ENCODE data around the gene GJA4.

GJA4 gene

DNA sequence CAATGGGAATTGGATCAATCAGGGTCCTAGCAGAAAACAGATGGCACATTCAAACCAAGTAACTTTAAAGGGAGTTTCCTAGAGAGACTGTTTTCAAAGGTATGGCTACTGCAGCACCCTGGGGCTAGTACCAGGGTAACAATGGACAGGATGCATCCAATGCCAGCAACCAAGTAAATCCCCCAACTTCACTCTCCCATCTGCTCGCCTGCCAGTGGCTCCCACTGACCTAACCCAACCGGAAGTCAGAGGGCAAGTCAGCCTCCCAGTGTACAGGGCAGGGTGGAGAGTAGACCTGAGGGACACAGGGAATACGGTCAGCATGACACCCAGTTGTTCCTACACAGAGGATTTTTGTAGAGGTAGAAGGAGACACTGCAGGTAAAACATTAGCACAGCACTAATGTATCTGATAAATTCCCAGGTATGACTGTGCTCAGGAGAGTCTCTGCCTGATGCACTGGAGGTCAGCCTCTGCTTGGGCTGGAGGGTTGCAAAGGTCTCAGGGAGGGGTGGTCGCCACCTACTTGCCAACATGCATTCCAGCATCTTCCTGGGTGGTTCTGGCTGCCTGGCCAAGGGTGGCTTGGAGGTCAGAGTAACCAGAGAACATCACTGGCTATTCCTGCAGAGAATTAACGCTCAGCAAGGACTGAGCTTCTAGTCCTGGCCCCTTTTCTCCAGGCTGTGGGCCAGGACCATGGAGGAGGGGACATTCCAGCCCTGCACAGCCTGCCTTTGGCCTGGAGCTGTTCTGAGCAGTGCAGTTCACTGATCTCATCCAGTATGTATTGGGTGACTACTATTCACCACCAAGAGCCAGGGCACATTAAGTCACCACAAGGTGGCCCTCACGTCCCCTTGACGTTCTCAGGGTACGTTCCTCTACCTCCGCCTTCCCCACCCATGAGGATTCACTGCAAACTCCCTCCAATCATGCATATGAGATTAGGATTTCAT, 5.1 kb upstream of the GJA4 start:
- Histone ChIP-seq H3K9me3 (ENCODE audit: control insufficient read depth, low read length) (no peaks in the 10 kb centered on the region), H3K4me3 (ENCODE audit: insufficient read depth, low read depth, low read length, poor library complexity, severe bottlenecking) (no peak overlapping the region), H3K4me1 (ENCODE audit: control insufficient read depth, insufficient read depth, low read length, poor library complexity, severe bottlenecking) (peaks cover 3% of the 10 kb centered on the region), H3K36me3 (ENCODE audit: control insufficient read depth, insufficient read depth, low read length) (no peaks in the 10 kb centered on the region), H3K27me3 (replicated peaks; ENCODE audit: control insufficient read depth, insufficient read depth, low read length, poor library complexity, severe bottlenecking) (no peaks in the 10 kb centered on the region), H3K27ac (ENCODE audit: insufficient read depth, low read length, poor library complexity, severe bottlenecking) (no peak overlapping the region)
- no peak for DNase-seq

DNA sequence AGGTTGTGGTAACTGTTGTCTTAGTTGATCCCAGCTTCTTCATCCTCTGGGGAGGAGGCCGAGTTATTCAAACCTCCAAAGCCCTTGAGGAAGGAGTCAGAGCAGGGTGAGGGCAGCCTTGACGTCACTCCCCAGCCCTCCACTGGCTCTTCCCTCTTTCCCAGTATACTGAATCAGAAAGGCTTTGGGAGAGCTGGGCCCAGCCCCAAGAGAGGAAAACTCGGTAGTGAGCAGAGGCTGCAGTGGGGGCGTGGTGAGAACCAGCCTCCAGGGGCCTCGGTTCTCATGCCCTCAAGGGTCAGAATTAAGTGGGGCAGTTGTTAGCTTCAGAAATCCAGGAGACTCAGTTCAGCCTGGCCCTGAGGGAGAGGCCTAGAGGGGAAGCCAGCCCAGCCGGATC, 1.8 kb upstream of the GJA4 start:
- DNase-seq = no peak
- Histone ChIP-seq H3K36me3 (ENCODE audit: control insufficient read depth, insufficient read depth, low read length) (no peaks in the 10 kb centered on the region), H3K27me3 (replicated peaks; ENCODE audit: control insufficient read depth, insufficient read depth, low read length, poor library complexity, severe bottlenecking) (no peaks in the 10 kb centered on the region)

DNA sequence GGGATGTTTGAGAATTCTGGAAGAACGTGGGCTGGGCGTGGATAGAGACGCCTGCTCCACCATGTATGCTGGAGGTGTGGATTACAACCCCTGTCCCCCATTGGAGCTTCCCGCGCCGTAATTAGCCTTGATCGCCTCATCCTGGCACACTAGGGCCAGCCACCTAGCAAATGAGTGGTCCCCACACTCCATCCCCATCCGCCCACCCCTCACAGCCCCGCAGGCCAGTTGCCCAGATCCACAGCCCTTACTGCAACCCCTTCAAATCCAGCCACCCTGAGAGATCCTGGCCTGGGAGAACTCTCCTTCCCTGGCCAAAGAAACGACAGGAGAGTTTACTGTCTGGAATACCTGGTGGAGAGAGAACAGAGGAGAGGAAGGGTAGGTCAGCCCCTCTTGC, 375 bp upstream of the GJA4 start:
- no peaks in the 10 kb centered on the region for H3K27me3 ChIP-seq (replicated peaks; ENCODE audit: control insufficient read depth, insufficient read depth, low read length, poor library complexity, severe bottlenecking)
- H3K27ac ChIP-seq (ENCODE audit: insufficient read depth, low read length, poor library complexity, severe bottlenecking) = no peak overlapping the region
- H3K4me1 ChIP-seq (ENCODE audit: control insufficient read depth, insufficient read depth, low read length, poor library complexity, severe bottlenecking) = peaks cover 3% of the 10 kb centered on the region
- DNase-seq = no peak
- H3K36me3 ChIP-seq (ENCODE audit: control insufficient read depth, insufficient read depth, low read length) = no peaks in the 10 kb centered on the region
- no peak overlapping the region for H3K4me3 ChIP-seq (ENCODE audit: insufficient read depth, low read depth, low read length, poor library complexity, severe bottlenecking)
- no peaks in the 10 kb centered on the region for H3K9me3 ChIP-seq (ENCODE audit: control insufficient read depth, low read length)

More for the DNA sequence above, 1.8 kb upstream of the GJA4 start:
- Histone ChIP-seq H3K9me3 (ENCODE audit: control insufficient read depth, low read length) (no peaks in the 10 kb centered on the region), H3K4me1 (ENCODE audit: control insufficient read depth, insufficient read depth, low read length, poor library complexity, severe bottlenecking) (peaks cover 3% of the 10 kb centered on the region), H3K4me3 (ENCODE audit: insufficient read depth, low read depth, low read length, poor library complexity, severe bottlenecking) (no peak overlapping the region), H3K27ac (ENCODE audit: insufficient read depth, low read length, poor library complexity, severe bottlenecking) (no peak overlapping the region)

DNA sequence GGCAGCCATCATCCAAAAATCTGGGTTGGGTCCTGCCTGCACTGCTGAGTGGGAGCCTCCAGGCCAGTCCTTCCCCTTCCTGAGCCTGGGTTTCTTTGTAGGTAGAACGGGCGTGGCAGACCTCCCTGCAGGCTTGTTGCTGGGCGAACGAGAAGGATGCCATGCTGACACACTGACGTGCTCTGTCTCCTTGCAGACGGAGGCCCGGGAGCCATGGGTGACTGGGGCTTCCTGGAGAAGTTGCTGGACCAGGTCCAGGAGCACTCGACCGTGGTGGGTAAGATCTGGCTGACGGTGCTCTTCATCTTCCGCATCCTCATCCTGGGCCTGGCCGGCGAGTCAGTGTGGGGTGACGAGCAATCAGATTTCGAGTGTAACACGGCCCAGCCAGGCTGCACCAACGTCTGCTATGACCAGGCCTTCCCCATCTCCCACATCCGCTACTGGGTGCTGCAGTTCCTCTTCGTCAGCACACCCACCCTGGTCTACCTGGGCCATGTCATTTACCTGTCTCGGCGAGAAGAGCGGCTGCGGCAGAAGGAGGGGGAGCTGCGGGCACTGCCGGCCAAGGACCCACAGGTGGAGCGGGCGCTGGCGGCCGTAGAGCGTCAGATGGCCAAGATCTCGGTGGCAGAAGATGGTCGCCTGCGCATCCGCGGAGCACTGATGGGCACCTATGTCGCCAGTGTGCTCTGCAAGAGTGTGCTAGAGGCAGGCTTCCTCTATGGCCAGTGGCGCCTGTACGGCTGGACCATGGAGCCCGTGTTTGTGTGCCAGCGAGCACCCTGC, 1.4 kb downstream of the GJA4 start:
- Histone ChIP-seq H3K4me1 (ENCODE audit: control insufficient read depth, insufficient read depth, low read length, poor library complexity, severe bottlenecking) (peaks cover 3% of the 10 kb centered on the region), H3K9me3 (ENCODE audit: control insufficient read depth, low read length) (no peaks in the 10 kb centered on the region), H3K27me3 (replicated peaks; ENCODE audit: control insufficient read depth, insufficient read depth, low read length, poor library complexity, severe bottlenecking) (no peaks in the 10 kb centered on the region), H3K4me3 (ENCODE audit: insufficient read depth, low read depth, low read length, poor library complexity, severe bottlenecking) (no peak overlapping the region), H3K27ac (ENCODE audit: insufficient read depth, low read length, poor library complexity, severe bottlenecking) (no peak overlapping the region), H3K36me3 (ENCODE audit: control insufficient read depth, insufficient read depth, low read length) (no peaks in the 10 kb centered on the region)
- DNase-seq = no peak

DNA sequence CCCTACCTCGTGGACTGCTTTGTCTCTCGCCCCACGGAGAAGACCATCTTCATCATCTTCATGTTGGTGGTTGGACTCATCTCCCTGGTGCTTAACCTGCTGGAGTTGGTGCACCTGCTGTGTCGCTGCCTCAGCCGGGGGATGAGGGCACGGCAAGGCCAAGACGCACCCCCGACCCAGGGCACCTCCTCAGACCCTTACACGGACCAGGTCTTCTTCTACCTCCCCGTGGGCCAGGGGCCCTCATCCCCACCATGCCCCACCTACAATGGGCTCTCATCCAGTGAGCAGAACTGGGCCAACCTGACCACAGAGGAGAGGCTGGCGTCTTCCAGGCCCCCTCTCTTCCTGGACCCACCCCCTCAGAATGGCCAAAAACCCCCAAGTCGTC, 2.0 kb downstream of the GJA4 start:
- no peak overlapping the region for H3K27ac ChIP-seq (ENCODE audit: insufficient read depth, low read length, poor library complexity, severe bottlenecking)
- H3K4me1 ChIP-seq (ENCODE audit: control insufficient read depth, insufficient read depth, low read length, poor library complexity, severe bottlenecking) = peaks cover 3% of the 10 kb centered on the region
- DNase-seq = no peak
- H3K4me3 ChIP-seq (ENCODE audit: insufficient read depth, low read depth, low read length, poor library complexity, severe bottlenecking) = no peak overlapping the region
- no peaks in the 10 kb centered on the region for H3K9me3 ChIP-seq (ENCODE audit: control insufficient read depth, low read length)
- H3K36me3 ChIP-seq (ENCODE audit: control insufficient read depth, insufficient read depth, low read length) = no peaks in the 10 kb centered on the region
- no peaks in the 10 kb centered on the region for H3K27me3 ChIP-seq (replicated peaks; ENCODE audit: control insufficient read depth, insufficient read depth, low read length, poor library complexity, severe bottlenecking)

DNA sequence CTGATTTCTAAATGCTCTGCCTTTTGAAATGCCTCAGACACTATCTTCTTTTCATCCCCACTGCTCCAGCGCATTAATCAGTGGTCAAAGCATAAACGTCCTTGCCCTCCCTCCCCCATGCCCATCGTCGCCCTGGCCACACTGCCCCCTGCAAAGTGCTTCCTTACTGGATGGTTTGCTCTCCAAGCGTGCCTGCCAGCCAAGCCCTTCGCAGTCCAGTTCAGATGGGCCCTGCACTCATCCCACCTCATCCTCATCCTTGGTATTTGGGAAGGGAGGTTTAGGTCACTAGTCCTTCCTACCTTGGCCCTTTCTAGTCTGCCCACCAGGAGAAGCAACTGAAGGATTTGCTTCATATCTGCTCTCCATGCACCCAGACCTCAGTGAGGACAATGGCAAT, 3.1 kb downstream of the GJA4 start:
- H3K36me3 ChIP-seq (ENCODE audit: control insufficient read depth, insufficient read depth, low read length) = no peaks in the 10 kb centered on the region
- H3K27me3 ChIP-seq (replicated peaks; ENCODE audit: control insufficient read depth, insufficient read depth, low read length, poor library complexity, severe bottlenecking) = no peaks in the 10 kb centered on the region
- H3K4me1 ChIP-seq (ENCODE audit: control insufficient read depth, insufficient read depth, low read length, poor library complexity, severe bottlenecking) = peaks cover 3% of the 10 kb centered on the region
- no peaks in the 10 kb centered on the region for H3K9me3 ChIP-seq (ENCODE audit: control insufficient read depth, low read length)
- no peak overlapping the region for H3K27ac ChIP-seq (ENCODE audit: insufficient read depth, low read length, poor library complexity, severe bottlenecking)
- H3K4me3 ChIP-seq (ENCODE audit: insufficient read depth, low read depth, low read length, poor library complexity, severe bottlenecking) = no peak overlapping the region
- no peak for DNase-seq

DNA sequence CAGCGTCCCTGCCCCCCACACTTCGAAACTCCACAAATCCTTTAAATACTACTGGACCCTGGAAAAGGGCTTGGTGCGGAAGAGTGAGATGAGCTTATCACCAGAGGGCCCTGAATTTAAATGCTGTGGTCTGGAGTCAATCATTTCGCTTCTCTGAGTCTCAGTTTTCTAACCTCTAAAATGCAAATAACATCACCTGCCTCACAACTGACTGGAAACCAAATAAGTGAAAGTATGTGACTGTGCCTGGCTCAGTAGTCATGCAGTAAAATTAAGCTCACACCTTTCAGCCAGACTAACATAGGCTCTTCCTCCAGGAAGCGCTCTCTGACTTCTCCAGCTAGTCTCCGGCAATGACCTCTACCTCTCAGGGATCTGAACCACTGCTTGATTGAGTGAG, 4.2 kb downstream of the GJA4 start:
- H3K27me3 ChIP-seq (replicated peaks; ENCODE audit: control insufficient read depth, insufficient read depth, low read length, poor library complexity, severe bottlenecking) = no peaks in the 10 kb centered on the region
- no peak overlapping the region for H3K4me3 ChIP-seq (ENCODE audit: insufficient read depth, low read depth, low read length, poor library complexity, severe bottlenecking)
- H3K27ac ChIP-seq (ENCODE audit: insufficient read depth, low read length, poor library complexity, severe bottlenecking) = no peak overlapping the region
- no peaks in the 10 kb centered on the region for H3K36me3 ChIP-seq (ENCODE audit: control insufficient read depth, insufficient read depth, low read length)
- H3K9me3 ChIP-seq (ENCODE audit: control insufficient read depth, low read length) = no peaks in the 10 kb centered on the region
- H3K4me1 ChIP-seq (ENCODE audit: control insufficient read depth, insufficient read depth, low read length, poor library complexity, severe bottlenecking) = peaks cover 3% of the 10 kb centered on the region
- no peak for DNase-seq

DNA sequence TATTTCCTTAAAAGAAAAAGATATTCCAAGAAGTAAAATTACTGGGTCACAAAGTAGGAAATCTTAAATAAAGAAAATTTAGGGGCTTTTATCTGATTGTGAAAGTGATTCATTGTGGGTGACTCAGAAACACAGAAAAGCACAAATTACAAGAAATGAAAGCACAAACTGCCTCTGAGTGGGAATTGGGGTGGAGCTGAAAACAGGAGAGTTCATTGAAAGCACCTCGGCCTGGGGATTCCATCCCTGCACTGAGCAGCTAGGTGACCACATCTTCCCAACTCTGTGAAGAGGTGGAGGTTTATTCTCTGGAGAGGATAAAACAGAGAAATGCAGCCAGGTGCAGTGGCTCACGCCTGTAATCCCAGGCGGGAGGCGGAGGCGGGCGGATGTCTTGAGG, 7.4 kb downstream of the GJA4 start:
- H3K4me3 ChIP-seq (ENCODE audit: insufficient read depth, low read depth, low read length, poor library complexity, severe bottlenecking) = no peak overlapping the region
- no peaks in the 10 kb centered on the region for H3K9me3 ChIP-seq (ENCODE audit: control insufficient read depth, low read length)
- no peak overlapping the region for H3K27ac ChIP-seq (ENCODE audit: insufficient read depth, low read length, poor library complexity, severe bottlenecking)
- no peaks in the 10 kb centered on the region for H3K4me1 ChIP-seq (ENCODE audit: control insufficient read depth, insufficient read depth, low read length, poor library complexity, severe bottlenecking)
- DNase-seq = no peak
- H3K36me3 ChIP-seq (ENCODE audit: control insufficient read depth, insufficient read depth, low read length) = no peaks in the 10 kb centered on the region
- H3K27me3 ChIP-seq (replicated peaks; ENCODE audit: control insufficient read depth, insufficient read depth, low read length, poor library complexity, severe bottlenecking) = no peaks in the 10 kb centered on the region

DNA sequence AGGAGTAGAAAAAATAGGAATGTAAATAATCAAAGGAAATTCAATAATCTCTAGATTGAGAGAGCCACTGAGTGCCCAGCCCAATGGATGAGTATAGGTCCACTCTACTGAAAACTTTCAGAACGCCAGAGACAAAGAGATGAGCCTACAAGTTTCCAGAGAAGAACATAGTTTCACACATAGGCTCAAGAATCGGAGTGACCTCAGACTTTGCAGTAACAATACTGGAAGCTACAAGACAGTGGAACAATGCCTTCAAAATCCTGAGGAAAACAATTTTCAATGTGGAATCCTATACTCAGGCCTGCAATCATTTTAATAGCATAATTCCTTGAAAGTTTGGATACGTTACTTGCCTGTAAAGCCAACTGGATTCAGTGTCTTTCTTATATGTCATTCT, 11.0 kb downstream of the GJA4 start:
- no peak overlapping the region for H3K27ac ChIP-seq (ENCODE audit: insufficient read depth, low read length, poor library complexity, severe bottlenecking)
- no peaks in the 10 kb centered on the region for H3K4me1 ChIP-seq (ENCODE audit: control insufficient read depth, insufficient read depth, low read length, poor library complexity, severe bottlenecking)
- no peaks in the 10 kb centered on the region for H3K27me3 ChIP-seq (replicated peaks; ENCODE audit: control insufficient read depth, insufficient read depth, low read length, poor library complexity, severe bottlenecking)
- no peaks in the 10 kb centered on the region for H3K36me3 ChIP-seq (ENCODE audit: control insufficient read depth, insufficient read depth, low read length)
- DNase-seq = no peak
- no peak overlapping the region for H3K4me3 ChIP-seq (ENCODE audit: insufficient read depth, low read depth, low read length, poor library complexity, severe bottlenecking)
- no peaks in the 10 kb centered on the region for H3K9me3 ChIP-seq (ENCODE audit: control insufficient read depth, low read length)

DNA sequence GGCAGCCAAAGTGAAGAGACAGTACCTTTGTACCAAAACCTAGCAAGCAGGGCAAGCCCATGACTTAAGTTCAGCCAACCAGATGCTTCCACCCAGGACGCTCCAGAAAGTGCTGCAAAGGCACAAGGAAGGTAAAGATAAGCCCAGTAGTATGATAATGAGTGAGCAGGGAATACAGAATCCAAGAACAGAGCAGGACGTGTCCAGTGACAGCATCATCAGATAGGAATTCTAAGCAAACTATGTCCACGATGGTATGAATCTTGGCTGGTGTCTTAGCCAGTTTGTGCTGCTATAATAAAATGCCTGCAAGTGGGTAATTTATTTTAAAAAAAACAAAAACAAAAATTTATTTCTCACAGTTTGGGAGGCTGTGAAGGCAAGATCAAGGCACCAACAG, 13.6 kb downstream of the GJA4 start:
- Histone ChIP-seq H3K4me3 (ENCODE audit: insufficient read depth, low read depth, low read length, poor library complexity, severe bottlenecking) (no peak overlapping the region), H3K27me3 (replicated peaks; ENCODE audit: control insufficient read depth, insufficient read depth, low read length, poor library complexity, severe bottlenecking) (no peaks in the 10 kb centered on the region), H3K36me3 (ENCODE audit: control insufficient read depth, insufficient read depth, low read length) (no peaks in the 10 kb centered on the region), H3K4me1 (ENCODE audit: control insufficient read depth, insufficient read depth, low read length, poor library complexity, severe bottlenecking) (no peaks in the 10 kb centered on the region), H3K9me3 (ENCODE audit: control insufficient read depth, low read length) (no peaks in the 10 kb centered on the region), H3K27ac (ENCODE audit: insufficient read depth, low read length, poor library complexity, severe bottlenecking) (no peak overlapping the region)
- DNase-seq = no peak
